ENCODE measurements around the gene EBP. TPM values are rescaled to one million over a fixed set of nuclear protein-coding genes. Genes with fewer than 3 reads are reported as not detected.

The EBP gene
- total and polyA plus RNA-seq, 2 of the 8 experiments (the other 6 are each of a cell fraction or from before 2014, with no cell fraction given), result 143 to 286 TPM

- no peak overlapping the region for H2BK15ac ChIP-seq (ENCODE audit: low read length)
- H2AFZ ChIP-seq (ENCODE audit: low read length), result peak overlapping the region; percentile 96; the same call in 1 of the 2 replicates
- no peak overlapping the region for H2AK5ac ChIP-seq (ENCODE audit: low read depth, low read length)
- ChIA-PET POLR2A (ENCODE audit: partially characterized antibody) (interaction anchor here (1.2 to 2.4 kb wide), 2 partner anchors 18 to 103 kb away, joined by 4 to 5 read pairs; no protein-coding TSS in a partner anchor), CTCF (ENCODE audit: partially characterized antibody) (interaction anchor here (2.0 kb wide), 1 partner anchor 19 kb away, joined by 9 read pairs; no protein-coding TSS in a partner anchor)
- DNase-seq (ENCODE audit: low read depth in 1 of 2, low spot score in 2 of 2) (no peak), FAIRE-seq (no peak)
- H3K36me3 ChIP-seq (ENCODE audit: control insufficient read depth in 2 of 4, insufficient read depth in 4 of 4, low read length in 3 of 4), result peaks cover 0 to 6% (median 0%) of the 10 kb centered on the region in 4 experiments; a peak in 2 of 8 replicates
- no peak overlapping the region for H4K5ac ChIP-seq (ENCODE audit: insufficient read length, low read depth, low read length)
- H3K27ac ChIP-seq (ENCODE audit: low read depth, low read length), result no peak overlapping the region
- peak overlapping the region; percentile 74 to 77 for H3K4me2 ChIP-seq (ENCODE audit: insufficient read depth in 1 of 2, low read depth in 2 of 2, low read length in 2 of 2)
- H2BK5ac ChIP-seq (ENCODE audit: low read depth, low read length), result 0 out of 2 replicates have a peak overlapping the region, but pooled peaks have one; percentile 84
- no peaks in the 10 kb centered on the region for H3K9me3 ChIP-seq (ENCODE audit: insufficient read depth in 2 of 2, low read depth in 1 of 2, low read length in 1 of 2)
- H3K4me3 ChIP-seq (ENCODE audit: extremely low read depth in 1 of 4, insufficient read depth in 2 of 4, low read depth in 3 of 4, low read length in 4 of 4), result peak overlapping the region; percentile 74 to 93 (median 82)
- H2BK120ac ChIP-seq (replicated peaks; ENCODE audit: low read depth, low read length), result no peak overlapping the region
- H3K56ac ChIP-seq (replicated peaks; ENCODE audit: insufficient read length, low read depth, low read length), result no peak overlapping the region
- H2BK12ac ChIP-seq (ENCODE audit: low read depth, low read length), result no peak overlapping the region
- no peak overlapping the region for H3K14ac ChIP-seq (ENCODE audit: insufficient read length)
- no peak overlapping the region for H2BK20ac ChIP-seq (ENCODE audit: low read length)
- no peak overlapping the region for H3K23ac ChIP-seq (ENCODE audit: insufficient read length)
- peaks cover 0 to 24% of the 10 kb centered on the region in 2 experiments; a peak in 2 of 4 replicates for H3K79me2 ChIP-seq (ENCODE audit: control insufficient read depth in 1 of 2, insufficient read depth in 2 of 2, low read length in 2 of 2)
- 18% methylated on average over 3 of the region's 5 CpGs; no CpG with 5 or more reads in 1 of the 2 experiments for WGBS, 2 experiments (ENCODE audit: extremely low coverage in 1 of 2, insufficient coverage in 1 of 2, insufficient read length in 1 of 2, insufficient replicate concordance in 2 of 2, low coverage in 1 of 2, low lambda C conversion rate in 2 of 2, missing lambda C conversion rate in 1 of 2)
- no peak overlapping the region for H4K8ac ChIP-seq (ENCODE audit: extremely low read depth, insufficient read depth, low read length)
- H3K4me1 ChIP-seq (replicated peaks in 1 of 4; ENCODE audit: control insufficient read depth in 3 of 4, insufficient read depth in 4 of 4, low read length in 3 of 4), result peaks cover 3 to 15% (median 8%) of the 10 kb centered on the region in 4 experiments
- H3K79me1 ChIP-seq (ENCODE audit: low read depth, low read length), result no peaks in the 10 kb centered on the region
- no peak overlapping the region for H4K91ac ChIP-seq (replicated peaks; ENCODE audit: insufficient read length, low read length)
- H3K4ac ChIP-seq (replicated peaks; ENCODE audit: insufficient read length, low read depth, low read length), result no peak overlapping the region
- peaks cover 0 to 7% of the 10 kb centered on the region in 2 experiments for H4K20me1 ChIP-seq (replicated peaks in 1 of 2; ENCODE audit: control insufficient read depth in 1 of 2, insufficient read depth in 2 of 2, low read length in 2 of 2)
- H3K23me2 ChIP-seq (ENCODE audit: low read depth, low read length), result peaks cover 3% of the 10 kb centered on the region; the same call in 1 of the 2 replicates
- H3K18ac ChIP-seq (ENCODE audit: extremely low read depth, low read length), result no peak overlapping the region
- H3K9ac ChIP-seq (replicated peaks in 1 of 4; ENCODE audit: extremely low read depth in 1 of 4, low read depth in 3 of 4, low read length in 3 of 4), result no peak overlapping the region
- H3K27me3 ChIP-seq (replicated peaks in 1 of 4; ENCODE audit: control insufficient read depth in 3 of 4, extremely low read depth in 1 of 4, insufficient read depth in 3 of 4, low read length in 3 of 4), result no peaks in the 10 kb centered on the region
- no peak for TF ChIP-seq KDM4A (IDR thresholded peaks at IDR 0.05; ENCODE audit: low read depth, low read length, severe bottlenecking)
- no peak for TF ChIP-seq EZH2 (IDR thresholded peaks at IDR 0.05; ENCODE audit: low read depth, low read length, severe bottlenecking)
- TF ChIP-seq RFX5 (IDR thresholded peaks at IDR 0.05; ENCODE audit: borderline replicate concordance, low read depth, low read length), result no peak
- TF ChIP-seq KDM1A (IDR thresholded peaks at IDR 0.05; ENCODE audit: borderline replicate concordance, low read length), result no peak
- TF ChIP-seq PHF8 (conservative IDR thresholded peaks at IDR 0.05; ENCODE audit: low read depth, low read length), result no peak
- no peak for TF ChIP-seq BCL11A (IDR thresholded peaks at IDR 0.05; ENCODE audit: low read depth in 2 of 2, low read length in 2 of 2)
- no peak for TF ChIP-seq FOSL1 (IDR thresholded peaks at IDR 0.05; ENCODE audit: insufficient read depth, low read depth, low read length)
- no peak for TF ChIP-seq RAD21 (IDR thresholded peaks at IDR 0.05 in 1 of 2, conservative IDR thresholded peaks at IDR 0.05 in 1 of 2; ENCODE audit: low read depth in 2 of 2, low read length in 2 of 2)
- TF ChIP-seq BACH1 (IDR thresholded peaks at IDR 0.05; ENCODE audit: low read length), result no peak
- TF ChIP-seq JUN (IDR thresholded peaks at IDR 0.05; ENCODE audit: low read depth, low read length), result no peak
- TF ChIP-seq SP4 (IDR thresholded peaks at IDR 0.05; ENCODE audit: low read length), result no peak
- no peak for TF ChIP-seq NANOG (IDR thresholded peaks at IDR 0.05; ENCODE audit: insufficient read depth, low read depth, low read length, poor library complexity, severe bottlenecking)
- no peak for TF ChIP-seq TAF7 (optimal IDR thresholded peaks at IDR 0.05; ENCODE audit: borderline replicate concordance, low read depth, low read length)
Measured at GRCh38 chrX:48475296-48475695, 46.3 kb upstream of the EBP start.
